ENCODE measurements around the gene WDR26. TPM values are rescaled to one million over a fixed set of nuclear protein-coding genes. Genes with fewer than 3 reads are reported as not detected.
A peak's percentile ranks its signal among the peaks of the same experiment; 100 is the strongest.

WDR26 gene
- total RNA-seq, 1 experiment from 2014 or later = 84.9 TPM

DNA sequence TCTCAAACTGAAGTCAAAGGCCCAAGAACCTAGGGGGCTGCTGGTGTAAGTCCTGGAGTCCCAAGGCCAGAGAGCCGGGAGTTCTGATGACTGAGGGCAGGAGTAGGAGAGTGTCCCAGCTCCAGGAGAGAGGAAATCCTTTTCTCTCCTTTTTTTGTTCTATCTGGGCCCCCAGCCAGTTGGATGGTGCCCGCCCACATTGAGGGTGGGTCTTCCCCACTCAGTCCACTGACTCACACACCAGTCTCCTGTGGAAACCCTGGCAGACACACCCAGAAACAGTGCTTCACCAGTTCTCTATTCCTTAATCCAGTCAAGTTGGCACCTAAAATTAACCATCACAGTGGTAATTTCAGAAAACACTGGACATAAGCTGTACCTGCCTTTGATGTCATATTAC is 12.7 kb upstream of the WDR26 start:
- Mint-ChIP-seq H3K27ac (ENCODE audit: unreplicated experiment) (no peak overlapping the region), H3K27me3 (ENCODE audit: unreplicated experiment) (no peaks in the 10 kb centered on the region), H3K4me3 (ENCODE audit: low read depth, unreplicated experiment) (no peak overlapping the region), H3K36me3 (ENCODE audit: insufficient read depth, unreplicated experiment) (no peaks in the 10 kb centered on the region), H3K4me1 (ENCODE audit: low read depth, unreplicated experiment) (peaks cover 10% of the 10 kb centered on the region), H3K9me3 (ENCODE audit: low read depth, unreplicated experiment) (no peaks in the 10 kb centered on the region)
- BruUV-seq (replicated peaks) = no TSS peak
- no peak for DNase-seq
- CTCF ChIA-PET = no interaction called here
- TF ChIP-seq, protein P1, sequence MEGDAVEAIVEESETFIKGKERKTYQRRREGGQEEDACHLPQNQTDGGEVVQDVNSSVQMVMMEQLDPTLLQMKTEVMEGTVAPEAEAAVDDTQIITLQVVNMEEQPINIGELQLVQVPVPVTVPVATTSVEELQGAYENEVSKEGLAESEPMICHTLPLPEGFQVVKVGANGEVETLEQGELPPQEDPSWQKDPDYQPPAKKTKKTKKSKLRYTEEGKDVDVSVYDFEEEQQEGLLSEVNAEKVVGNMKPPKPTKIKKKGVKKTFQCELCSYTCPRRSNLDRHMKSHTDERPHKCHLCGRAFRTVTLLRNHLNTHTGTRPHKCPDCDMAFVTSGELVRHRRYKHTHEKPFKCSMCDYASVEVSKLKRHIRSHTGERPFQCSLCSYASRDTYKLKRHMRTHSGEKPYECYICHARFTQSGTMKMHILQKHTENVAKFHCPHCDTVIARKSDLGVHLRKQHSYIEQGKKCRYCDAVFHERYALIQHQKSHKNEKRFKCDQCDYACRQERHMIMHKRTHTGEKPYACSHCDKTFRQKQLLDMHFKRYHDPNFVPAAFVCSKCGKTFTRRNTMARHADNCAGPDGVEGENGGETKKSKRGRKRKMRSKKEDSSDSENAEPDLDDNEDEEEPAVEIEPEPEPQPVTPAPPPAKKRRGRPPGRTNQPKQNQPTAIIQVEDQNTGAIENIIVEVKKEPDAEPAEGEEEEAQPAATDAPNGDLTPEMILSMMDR (IDR thresholded peaks at IDR 0.05; ENCODE audit: unreplicated experiment) = no peak
- intact Hi-C loops (cut with micrococcal nuclease; ENCODE audit: unreplicated experiment) = no loop called here

DNA sequence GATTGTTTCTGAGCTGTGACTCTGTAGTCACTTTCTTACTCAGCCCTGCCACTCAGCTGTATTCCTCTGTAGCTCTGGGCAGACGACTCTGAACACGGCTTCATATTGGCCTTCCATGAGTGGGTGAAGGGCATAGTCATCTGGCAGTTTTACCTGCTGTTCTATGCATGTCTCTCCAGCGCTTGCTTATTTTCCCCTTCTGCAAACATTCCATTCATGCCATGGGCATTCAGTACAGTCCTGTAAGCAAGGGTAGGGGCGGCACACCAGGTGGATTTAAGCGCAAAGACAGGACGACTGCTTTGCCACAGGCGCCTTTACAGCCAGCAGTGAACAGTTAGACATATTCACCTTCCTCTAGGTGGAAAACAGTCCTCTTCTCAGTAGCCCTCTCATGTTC is 4.4 kb upstream of the WDR26 start:
- peaks cover 20% of the 10 kb centered on the region for H3K4me1 Mint-ChIP-seq (ENCODE audit: low read depth, unreplicated experiment)
- intact Hi-C loops (cut with micrococcal nuclease; ENCODE audit: unreplicated experiment) = no loop called here
- no peak for DNase-seq

DNA sequence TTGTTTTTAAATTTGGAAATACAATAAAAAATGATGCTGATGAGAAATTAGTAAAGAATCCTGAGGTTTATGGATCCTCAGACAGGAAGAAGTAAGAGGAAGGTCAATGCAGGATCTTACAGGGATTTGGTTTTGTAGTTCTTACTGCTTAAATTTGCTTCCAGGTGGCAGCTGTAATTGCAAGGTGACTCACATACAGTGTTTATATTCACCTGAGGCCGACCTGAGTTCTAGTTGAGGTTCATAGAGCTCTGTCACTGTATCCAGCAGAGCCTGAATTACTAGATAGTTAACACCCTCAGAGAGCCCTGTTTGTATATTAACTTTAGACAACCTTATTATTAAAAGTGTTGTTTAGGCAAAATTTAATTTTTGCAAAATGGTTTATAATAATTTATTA is 1.4 kb upstream of the WDR26 start:
- H3K4me3 Mint-ChIP-seq (ENCODE audit: low read depth, unreplicated experiment) = peak overlapping the region; percentile 81
- CTCF ChIA-PET = interaction anchor here (0.5 to 1.0 kb wide), 3 partner anchors 18 to 283 kb away, joined by 3 to 5 read pairs (median 3); no protein-coding TSS in a partner anchor
- intact Hi-C loops (cut with micrococcal nuclease; ENCODE audit: unreplicated experiment) = loop anchor here (2.0 kb wide), 2 partner anchors 19 to 67 kb away; no protein-coding TSS in a partner anchor
- peaks cover 40% of the 10 kb centered on the region for H3K4me1 Mint-ChIP-seq (ENCODE audit: low read depth, unreplicated experiment)
- TF ChIP-seq, protein P1 (IDR thresholded peaks at IDR 0.05; ENCODE audit: unreplicated experiment) = no peak
- peak overlapping the region; percentile 83 for H3K27ac Mint-ChIP-seq (ENCODE audit: unreplicated experiment)
- peaks cover 42% of the 10 kb centered on the region for H3K36me3 Mint-ChIP-seq (ENCODE audit: insufficient read depth, unreplicated experiment)
- H3K27me3 Mint-ChIP-seq (ENCODE audit: unreplicated experiment) = no peaks in the 10 kb centered on the region
- H3K9me3 Mint-ChIP-seq (ENCODE audit: low read depth, unreplicated experiment) = no peaks in the 10 kb centered on the region
- peak; percentile 28 for DNase-seq
- no TSS peak for BruUV-seq (replicated peaks)

More for the DNA sequence above, 4.4 kb upstream of the WDR26 start:
- Mint-ChIP-seq H3K36me3 (ENCODE audit: insufficient read depth, unreplicated experiment) (peaks cover 15% of the 10 kb centered on the region), H3K4me3 (ENCODE audit: low read depth, unreplicated experiment) (no peak overlapping the region), H3K9me3 (ENCODE audit: low read depth, unreplicated experiment) (no peaks in the 10 kb centered on the region), H3K27me3 (ENCODE audit: unreplicated experiment) (no peaks in the 10 kb centered on the region), H3K27ac (ENCODE audit: unreplicated experiment) (no peak overlapping the region)
- no TSS peak for BruUV-seq (replicated peaks)
- CTCF ChIA-PET = interaction anchor here (1.1 kb wide), 1 partner anchor 22 kb away, joined by 3 read pairs; no protein-coding TSS in a partner anchor
- TF ChIP-seq, protein P1 (IDR thresholded peaks at IDR 0.05; ENCODE audit: unreplicated experiment) = no peak

DNA sequence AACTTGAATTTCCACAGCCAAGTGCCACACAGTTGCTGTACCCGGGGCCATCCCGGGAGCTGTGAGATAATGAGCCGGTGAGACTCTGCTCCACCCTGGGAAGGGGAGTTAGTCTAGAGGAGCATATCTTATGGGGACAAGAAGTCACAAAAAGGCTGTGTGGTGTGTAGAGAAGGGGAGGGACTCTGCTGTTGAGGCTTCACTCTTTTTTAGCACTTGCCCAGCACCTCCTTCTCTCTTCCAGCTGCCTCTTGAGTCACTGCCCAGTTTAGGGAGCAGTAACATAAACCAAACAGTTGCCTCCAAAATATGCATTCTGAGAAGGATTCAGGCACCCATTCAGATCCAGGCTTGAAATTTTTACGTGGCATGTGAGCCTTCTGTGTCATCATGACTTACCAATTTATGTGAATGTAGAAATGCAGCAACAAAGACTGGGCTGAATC is 744 bp upstream of the WDR26 start:
- intact Hi-C loops (cut with micrococcal nuclease; ENCODE audit: unreplicated experiment) = no loop called here
- Mint-ChIP-seq H3K4me1 (ENCODE audit: low read depth, unreplicated experiment) (peaks cover 47% of the 10 kb centered on the region), H3K4me3 (ENCODE audit: low read depth, unreplicated experiment) (peak overlapping the region; percentile 81), H3K36me3 (ENCODE audit: insufficient read depth, unreplicated experiment) (peaks cover 48% of the 10 kb centered on the region), H3K27me3 (ENCODE audit: unreplicated experiment) (no peaks in the 10 kb centered on the region), H3K9me3 (ENCODE audit: low read depth, unreplicated experiment) (no peaks in the 10 kb centered on the region), H3K27ac (ENCODE audit: unreplicated experiment) (peak overlapping the region; percentile 83)
- DNase-seq = no peak
- TF ChIP-seq, protein P1 (IDR thresholded peaks at IDR 0.05; ENCODE audit: unreplicated experiment) = no peak
- CTCF ChIA-PET = interaction anchor here (0.5 to 1.1 kb wide), 2 partner anchors 19 to 282 kb away, joined by 3 read pairs; no protein-coding TSS in a partner anchor
- TSS peak; percentile 42 for BruUV-seq (replicated peaks)
